Ishikawa (cell line): Measurements from ENCODE around the gene NPAS3.

Experiments used
- CEBPB ChIP-seq: IDR thresholded peaks from 2 replicates; pipeline ENCODE4 v1.6.1; 2012
- REST ChIP-seq: IDR thresholded peaks from 2 replicates; pipeline ENCODE4 v1.6.1; 2012; ENCODE audit warnings: low read depth, mild to moderate bottlenecking
- YY1 ChIP-seq: IDR thresholded peaks from 2 replicates; pipeline ENCODE4 v1.6.1; 2012; ENCODE audit warnings: low read depth

- TF ChIP-seq REST = no peak
- no peak for TF ChIP-seq YY1
- no peak for TF ChIP-seq CEBPB
Observed at GRCh38 chr14:33689680-33690079, 751.0 kb downstream of the NPAS3 start.
